Measurements from ENCODE around the gene STC2.

The STC2 gene

GRCh38 chr5:173328844-173329490, 753 bp upstream of the STC2 start:
- Histone ChIP-seq H2AFZ (ENCODE audit: low read length) (peak overlapping the region; percentile 90), H3K27me3 (ENCODE audit: control insufficient read depth in 3 of 3, insufficient read depth in 3 of 3, low read depth in 1 of 3, low read length in 3 of 3) (peaks cover 3 to 78% (median 30%) of the 10 kb centered on the region in 3 experiments), H3K4me2 (ENCODE audit: insufficient read depth, low read length, poor library complexity, severe bottlenecking) (peak overlapping the region; percentile 97), H3K27ac (replicated peaks; ENCODE audit: low read length) (no peak overlapping the region), H3K14ac (ENCODE audit: low read length) (no peak overlapping the region), H3K79me1 (ENCODE audit: low read depth, low read length) (no peaks in the 10 kb centered on the region), H3K9ac (ENCODE audit: low read depth, low read length, poor library complexity) (no peak overlapping the region), H2AK5ac (ENCODE audit: low read depth, low read length) (no peak overlapping the region), H2BK15ac (ENCODE audit: low read length) (no peak overlapping the region), H4K8ac (ENCODE audit: low read depth, low read length) (no peak overlapping the region), H3K4me3 (ENCODE audit: low read length in 2 of 2) (peak overlapping the region; percentile 52 to 80), H4K91ac (ENCODE audit: low read depth, low read length, poor library complexity) (no peak overlapping the region), H2BK12ac (ENCODE audit: low read length) (no peak overlapping the region), H3K36me3 (replicated peaks in 1 of 2; ENCODE audit: control insufficient read depth in 2 of 2, insufficient read depth in 2 of 2, low read length in 2 of 2) (peaks cover 0 to 6% of the 10 kb centered on the region in 2 donors), H3K18ac (ENCODE audit: low read length) (peak overlapping the region; percentile 84), H2BK120ac (ENCODE audit: low read depth, low read length) (peak overlapping the region; percentile 63), H3K4ac (ENCODE audit: low read length) (no peak overlapping the region), H2BK5ac (ENCODE audit: low read length) (no peak overlapping the region), H3K4me1 (ENCODE audit: control insufficient read depth in 2 of 2, insufficient read depth in 1 of 2, low read depth in 1 of 2, low read length in 2 of 2) (peaks cover 12 to 27% of the 10 kb centered on the region in 2 donors), H3K23ac (ENCODE audit: low read depth, low read length, poor library complexity) (no peak overlapping the region), H3K9me3 (replicated peaks in 1 of 2; ENCODE audit: control insufficient read depth in 2 of 2, insufficient read depth in 1 of 2, low read depth in 1 of 2, low read length in 2 of 2) (no peaks in the 10 kb centered on the region)
- DNase-seq (ENCODE audit: low spot score) = no peak
- WGBS, 2 donors (ENCODE audit: extremely low coverage in 2 of 2, insufficient read length in 2 of 2, insufficient replicate concordance in 1 of 2) = no CpG with 5 or more reads among the region's 29 CpGs

- no peaks in the 10 kb centered on the region for H3K9me3 ChIP-seq (replicated peaks in 1 of 2; ENCODE audit: control insufficient read depth in 2 of 2, insufficient read depth in 1 of 2, low read depth in 1 of 2, low read length in 2 of 2)
- H3K4me1 ChIP-seq (ENCODE audit: control insufficient read depth in 2 of 2, insufficient read depth in 1 of 2, low read depth in 1 of 2, low read length in 2 of 2) = peaks cover 12 to 24% of the 10 kb centered on the region in 2 donors
- peaks cover 3 to 76% (median 30%) of the 10 kb centered on the region in 3 experiments for H3K27me3 ChIP-seq (ENCODE audit: control insufficient read depth in 3 of 3, insufficient read depth in 3 of 3, low read depth in 1 of 3, low read length in 3 of 3)
- H3K14ac ChIP-seq (ENCODE audit: low read length) = peak overlapping the region; percentile 64
- no peak overlapping the region for H4K8ac ChIP-seq (ENCODE audit: low read depth, low read length)
- H3K4ac ChIP-seq (ENCODE audit: low read length) = no peak overlapping the region
- H2BK12ac ChIP-seq (ENCODE audit: low read length) = no peak overlapping the region
- DNase-seq (ENCODE audit: low spot score) = peak; percentile 43
- peak overlapping the region; percentile 97 for H3K4me2 ChIP-seq (ENCODE audit: insufficient read depth, low read length, poor library complexity, severe bottlenecking)
- H2BK120ac ChIP-seq (ENCODE audit: low read depth, low read length) = peak overlapping the region; percentile 39
- peak overlapping the region; percentile 95 for H3K18ac ChIP-seq (ENCODE audit: low read length)
- H2BK5ac ChIP-seq (ENCODE audit: low read length) = no peak overlapping the region
- H3K79me1 ChIP-seq (ENCODE audit: low read depth, low read length) = no peaks in the 10 kb centered on the region
- no peak overlapping the region for H3K27ac ChIP-seq (replicated peaks; ENCODE audit: low read length)
- H3K23ac ChIP-seq (ENCODE audit: low read depth, low read length, poor library complexity) = peak overlapping the region; percentile 60
- H2AFZ ChIP-seq (ENCODE audit: low read length) = peak overlapping the region; percentile 90
- peak overlapping the region; percentile 57 for H2AK5ac ChIP-seq (ENCODE audit: low read depth, low read length)
- H3K36me3 ChIP-seq (replicated peaks in 1 of 2; ENCODE audit: control insufficient read depth in 2 of 2, insufficient read depth in 2 of 2, low read length in 2 of 2) = peaks cover 5 to 16% of the 10 kb centered on the region in 2 donors
- H3K4me3 ChIP-seq (ENCODE audit: low read length in 2 of 2) = peak overlapping the region; percentile 52 to 89
- peak overlapping the region; percentile 87 for H3K9ac ChIP-seq (ENCODE audit: low read depth, low read length, poor library complexity)
- no peak overlapping the region for H4K91ac ChIP-seq (ENCODE audit: low read depth, low read length, poor library complexity)
- no CpG with 5 or more reads among the region's 76 CpGs for WGBS, 2 donors (ENCODE audit: extremely low coverage in 2 of 2, insufficient read length in 2 of 2, insufficient replicate concordance in 1 of 2)
- H2BK15ac ChIP-seq (ENCODE audit: low read length) = peak overlapping the region; percentile 78
Observed at GRCh38 chr5:173327084-173327947, 898 bp downstream of the STC2 start.

- Histone ChIP-seq H3K14ac (ENCODE audit: low read length) (no peak overlapping the region), H3K36me3 (replicated peaks in 1 of 2; ENCODE audit: control insufficient read depth in 2 of 2, insufficient read depth in 2 of 2, low read length in 2 of 2) (peaks cover 10 to 19% of the 10 kb centered on the region in 2 donors), H3K23ac (ENCODE audit: low read depth, low read length, poor library complexity) (no peak overlapping the region), H3K27ac (replicated peaks; ENCODE audit: low read length) (no peak overlapping the region), H2BK5ac (ENCODE audit: low read length) (no peak overlapping the region), H3K4me2 (ENCODE audit: insufficient read depth, low read length, poor library complexity, severe bottlenecking) (peak overlapping the region; percentile 97), H3K79me1 (ENCODE audit: low read depth, low read length) (no peaks in the 10 kb centered on the region), H2BK12ac (ENCODE audit: low read length) (no peak overlapping the region), H4K8ac (ENCODE audit: low read depth, low read length) (no peak overlapping the region), H3K4me1 (ENCODE audit: control insufficient read depth in 2 of 2, insufficient read depth in 1 of 2, low read depth in 1 of 2, low read length in 2 of 2) (peaks cover 12 to 24% of the 10 kb centered on the region in 2 donors), H3K9me3 (replicated peaks in 1 of 2; ENCODE audit: control insufficient read depth in 2 of 2, insufficient read depth in 1 of 2, low read depth in 1 of 2, low read length in 2 of 2) (no peaks in the 10 kb centered on the region), H2AFZ (ENCODE audit: low read length) (peak overlapping the region; percentile 90), H2BK15ac (ENCODE audit: low read length) (peak overlapping the region; percentile 78), H3K27me3 (ENCODE audit: control insufficient read depth in 3 of 3, insufficient read depth in 3 of 3, low read depth in 1 of 3, low read length in 3 of 3) (peaks cover 3 to 76% (median 30%) of the 10 kb centered on the region in 3 experiments), H3K4ac (ENCODE audit: low read length) (no peak overlapping the region), H4K91ac (ENCODE audit: low read depth, low read length, poor library complexity) (no peak overlapping the region), H3K9ac (ENCODE audit: low read depth, low read length, poor library complexity) (no peak overlapping the region), H2BK120ac (ENCODE audit: low read depth, low read length) (no peak overlapping the region), H3K18ac (ENCODE audit: low read length) (peak overlapping the region; percentile 83), H3K4me3 (ENCODE audit: low read length in 2 of 2) (peak overlapping the region; percentile 52 to 89), H2AK5ac (ENCODE audit: low read depth, low read length) (no peak overlapping the region)
- WGBS, 2 donors (ENCODE audit: extremely low coverage in 2 of 2, insufficient read length in 2 of 2, insufficient replicate concordance in 1 of 2) = no CpG with 5 or more reads among the region's 15 CpGs
- DNase-seq (ENCODE audit: low spot score) = no peak
Observed at GRCh38 chr5:173326501-173326960, 1.7 kb downstream of the STC2 start.

Measured in neuronal stem cell (in vitro differentiated cells).